Pulmonary artery endothelial cell (primary cell): ENCODE results near the gene TOMM34. TPM values are rescaled to one million over a fixed set of nuclear protein-coding genes. Genes with fewer than 3 reads are reported as not detected.

ENCODE experiments used
- DNase-seq: peaks from one replicate; pipeline ENCODE4 v3.0.0-alpha.2; 2011; ENCODE audit warnings: low read depth, low spot score
- total RNA-seq: library from RNA; depleted of rRNA; stranded (reverse); fragments of >200 nt; gene quantifications from 2 replicates; pipeline ENCODE4 v1.2.3, GENCODE V29; 2014

TOMM34 gene
- total RNA-seq, 1 donor from 2014 or later = 38.0 TPM

DNA sequence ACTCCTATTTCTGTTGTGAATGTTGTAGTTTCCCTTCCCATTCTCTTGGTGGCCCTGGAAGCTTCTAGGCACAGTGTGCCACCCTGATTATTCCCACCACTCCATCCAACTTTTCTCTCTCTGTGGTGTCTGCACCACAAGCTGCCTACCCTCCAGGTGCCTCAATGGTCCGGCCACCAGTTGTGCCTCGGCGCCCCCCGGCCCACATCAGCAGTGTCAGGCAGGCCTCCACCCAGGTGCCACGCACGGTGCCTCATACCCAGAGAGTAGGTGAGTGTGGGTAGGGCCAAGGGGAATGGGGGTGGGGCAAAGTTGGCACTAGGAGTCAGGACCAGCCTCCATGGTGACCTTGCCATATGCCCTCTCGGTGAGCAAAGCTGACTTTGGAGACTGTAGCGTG lies 27.3 kb downstream of the TOMM34 start:
- no peak for DNase-seq

DNA sequence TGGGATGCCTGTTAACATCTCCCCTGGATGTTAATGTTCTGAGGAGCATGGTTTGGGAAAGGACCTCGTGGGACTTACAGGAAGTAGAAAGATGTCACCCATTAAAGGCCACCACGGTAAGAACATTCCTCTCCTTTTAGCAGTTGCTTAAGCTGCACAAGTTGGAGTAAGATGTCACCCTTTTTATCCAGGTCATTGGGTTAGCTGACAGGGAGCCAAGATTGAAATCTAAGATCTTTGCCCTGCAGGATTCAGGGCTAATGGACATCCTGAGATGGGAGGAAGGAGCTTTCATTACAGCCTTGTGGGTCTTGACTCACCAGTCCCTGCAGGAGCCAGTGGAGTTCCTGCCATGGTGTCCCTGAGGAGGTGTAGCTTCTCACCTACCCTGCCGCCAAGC lies 28.3 kb downstream of the TOMM34 start:
- DNase-seq = no peak

DNA sequence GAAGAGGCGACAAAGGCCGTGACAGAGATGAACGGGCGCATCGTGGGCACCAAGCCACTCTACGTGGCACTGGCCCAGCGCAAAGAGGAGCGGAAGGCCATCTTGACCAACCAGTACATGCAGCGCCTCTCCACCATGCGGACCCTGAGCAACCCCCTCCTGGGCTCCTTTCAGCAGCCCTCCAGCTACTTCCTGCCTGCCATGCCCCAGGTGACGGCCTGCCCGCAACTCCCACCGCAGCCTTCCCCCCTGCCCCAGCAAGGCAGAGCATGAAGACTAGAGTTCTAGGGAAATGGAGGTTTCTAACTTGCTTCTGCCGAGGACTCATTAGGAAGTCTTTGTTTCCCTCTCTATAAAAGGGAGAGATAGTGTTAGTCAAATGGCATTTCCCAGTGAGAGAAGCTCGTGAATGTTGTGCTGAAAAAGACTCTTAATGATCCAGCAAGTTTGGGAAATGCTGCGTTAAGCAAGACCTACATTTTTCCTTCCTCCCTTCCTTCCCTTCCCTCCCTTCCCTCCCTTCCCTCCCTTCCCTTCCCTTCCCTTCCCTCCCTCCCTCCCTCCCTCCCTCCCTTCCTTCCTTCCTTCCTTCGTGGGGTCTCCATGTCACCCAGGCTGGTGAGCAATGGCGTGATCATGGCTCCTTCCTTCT lies 29.6 kb downstream of the TOMM34 start:
- DNase-seq = no peak

DNA sequence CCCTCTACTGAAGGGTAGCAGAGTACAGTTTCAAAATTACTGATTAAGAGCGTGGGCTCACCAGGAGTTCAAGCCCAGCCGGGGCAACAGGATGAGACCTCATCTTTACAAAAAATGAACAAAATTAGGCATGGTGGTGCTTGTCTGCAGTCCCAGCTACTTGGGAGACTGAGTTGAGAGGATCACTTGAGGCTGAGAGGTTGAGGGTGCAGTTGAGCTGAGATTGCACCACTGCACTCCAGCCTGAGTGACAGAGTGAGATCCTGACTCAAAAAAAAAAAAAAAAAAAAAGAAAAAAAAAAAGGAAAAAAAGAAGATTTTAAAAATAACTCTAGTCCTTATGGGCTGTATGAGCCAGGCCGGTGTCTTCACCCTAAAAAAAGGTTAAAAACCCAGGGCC lies 31.6 kb downstream of the TOMM34 start:
- DNase-seq = no peak

DNA sequence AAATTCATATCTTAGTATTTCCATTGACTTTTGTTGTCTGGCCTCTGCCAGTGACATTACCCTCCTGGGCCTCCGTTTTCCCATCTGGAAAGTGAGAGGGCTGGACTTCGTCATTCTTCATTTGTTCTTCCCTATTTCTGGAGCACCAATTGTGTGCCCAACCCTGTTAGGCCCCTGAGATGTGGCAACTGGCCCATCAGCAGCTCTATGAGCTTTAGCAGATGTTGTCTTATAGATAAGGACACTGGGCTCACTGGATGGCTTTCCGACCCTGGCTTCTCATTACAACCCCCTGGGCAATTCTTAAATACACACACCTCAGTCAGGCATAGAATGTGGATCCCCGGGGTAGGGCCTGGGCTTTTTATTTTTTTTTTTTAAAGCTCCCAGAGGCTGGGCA lies 35.7 kb downstream of the TOMM34 start:
- DNase-seq = no peak

DNA sequence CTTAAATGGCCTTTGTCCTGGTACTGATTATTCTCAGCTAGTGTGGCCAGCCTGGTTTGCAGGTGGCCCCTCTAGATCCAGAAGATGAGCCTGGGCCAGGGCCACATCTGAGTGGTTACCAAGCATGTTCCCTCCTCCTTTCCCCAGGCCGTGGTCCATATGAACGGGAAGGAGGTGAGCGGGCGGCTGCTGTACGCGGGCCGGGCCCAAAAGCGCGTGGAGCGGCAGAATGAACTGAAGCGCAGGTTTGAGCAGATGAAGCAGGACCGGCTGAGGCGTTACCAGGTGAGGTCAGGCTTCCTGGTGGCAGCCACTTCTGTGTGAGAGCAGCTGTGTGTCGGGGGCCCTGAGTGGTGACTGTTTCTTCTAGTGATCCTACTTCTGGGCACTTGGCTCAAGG lies 38.8 kb downstream of the TOMM34 start:
- DNase-seq = no peak

DNA sequence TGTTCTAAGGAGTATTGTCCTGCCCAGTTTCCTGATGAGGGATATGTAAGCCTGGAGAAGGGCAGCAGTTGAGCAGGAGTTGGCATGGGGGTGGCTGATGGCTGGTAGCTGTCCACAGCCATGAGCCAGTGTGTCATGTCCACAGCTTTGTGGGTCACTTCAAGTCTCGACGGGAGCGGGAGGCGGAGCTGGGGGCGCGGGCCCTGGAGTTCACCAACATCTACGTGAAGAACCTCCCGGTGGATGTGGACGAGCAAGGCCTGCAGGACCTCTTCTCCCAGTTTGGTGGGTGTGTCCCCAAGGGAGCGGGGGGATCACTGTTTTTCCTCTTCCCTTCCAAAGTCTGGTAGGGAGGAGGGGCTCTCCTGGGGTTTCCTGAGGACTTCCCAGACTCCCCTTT lies 41.4 kb downstream of the TOMM34 start:
- DNase-seq = no peak

DNA sequence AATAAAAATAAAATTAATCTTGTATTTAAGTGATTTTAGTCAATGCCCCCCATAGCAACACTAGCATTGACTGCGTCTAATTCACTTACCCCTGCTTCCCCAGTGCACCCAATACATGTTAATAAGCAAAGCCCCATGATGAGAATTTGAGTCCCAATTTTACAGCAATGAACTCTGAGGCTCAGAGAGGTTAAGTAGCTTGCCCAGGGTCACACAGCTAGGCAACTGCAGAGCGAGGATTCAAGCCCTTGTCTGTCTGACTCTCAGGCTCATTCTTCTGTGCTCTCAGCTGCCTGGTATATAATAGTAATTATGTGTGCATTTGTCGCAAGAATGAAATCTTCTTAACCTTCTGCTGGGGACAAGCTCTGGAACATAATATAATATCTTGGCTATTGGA lies 41.9 kb downstream of the TOMM34 start:
- DNase-seq = no peak

DNA sequence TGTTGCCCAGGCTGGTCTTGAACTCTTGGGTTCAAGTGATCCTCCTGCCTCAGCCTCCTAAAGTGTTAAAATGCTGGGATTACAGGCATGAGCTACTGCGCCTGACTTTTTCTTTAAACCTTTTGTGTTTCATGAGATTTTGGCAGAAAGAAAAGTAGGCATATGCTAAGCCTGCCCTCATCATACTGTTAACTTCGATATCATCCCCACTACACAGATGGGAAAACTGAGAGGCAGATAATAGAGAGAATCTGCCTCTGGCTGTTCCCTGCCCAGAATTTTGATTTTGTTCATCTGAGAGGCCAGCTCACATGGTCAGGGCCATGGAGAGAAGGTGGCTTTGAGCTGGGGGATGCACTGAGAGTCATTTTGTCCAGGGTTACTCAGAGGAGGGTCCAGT lies 42.8 kb downstream of the TOMM34 start:
- DNase-seq = no peak

DNA sequence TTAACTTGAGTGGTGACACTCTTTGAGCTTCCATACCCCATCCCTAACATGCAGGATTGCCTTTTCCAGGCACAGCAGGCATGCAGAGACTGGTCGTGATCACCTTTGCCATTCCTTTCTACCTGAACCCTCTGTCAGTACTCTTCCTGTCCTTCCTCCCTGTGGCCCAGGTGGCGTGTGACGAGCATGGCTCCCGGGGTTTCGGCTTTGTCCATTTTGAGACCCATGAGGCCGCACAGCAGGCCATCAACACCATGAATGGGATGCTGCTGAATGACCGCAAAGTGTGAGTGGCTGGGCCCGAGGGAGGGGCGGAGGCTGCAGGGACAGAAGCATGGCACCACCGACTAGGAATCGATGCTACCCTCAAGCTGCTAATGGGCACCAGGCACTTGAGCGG lies 43.6 kb downstream of the TOMM34 start:
- no peak for DNase-seq

DNA sequence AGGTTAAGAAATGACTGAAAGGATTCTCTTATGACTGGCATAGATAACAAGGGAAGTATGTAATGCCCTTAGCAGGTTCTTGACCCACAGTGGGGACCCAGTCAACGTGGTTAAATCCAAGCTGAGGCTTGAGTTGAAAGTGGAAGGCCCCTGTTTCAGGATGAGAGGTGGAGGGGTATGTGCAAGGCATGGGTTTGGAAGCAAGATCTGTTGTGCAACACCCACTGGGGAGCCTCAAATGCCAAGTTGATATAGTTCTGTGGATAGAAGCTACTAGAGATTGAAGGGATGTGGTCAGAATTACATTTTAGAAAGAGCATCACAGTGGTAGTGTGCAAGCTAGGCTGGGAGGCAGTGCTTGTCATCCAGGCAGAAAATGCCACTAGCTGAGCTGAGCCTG lies 45.3 kb downstream of the TOMM34 start:
- no peak for DNase-seq

DNA sequence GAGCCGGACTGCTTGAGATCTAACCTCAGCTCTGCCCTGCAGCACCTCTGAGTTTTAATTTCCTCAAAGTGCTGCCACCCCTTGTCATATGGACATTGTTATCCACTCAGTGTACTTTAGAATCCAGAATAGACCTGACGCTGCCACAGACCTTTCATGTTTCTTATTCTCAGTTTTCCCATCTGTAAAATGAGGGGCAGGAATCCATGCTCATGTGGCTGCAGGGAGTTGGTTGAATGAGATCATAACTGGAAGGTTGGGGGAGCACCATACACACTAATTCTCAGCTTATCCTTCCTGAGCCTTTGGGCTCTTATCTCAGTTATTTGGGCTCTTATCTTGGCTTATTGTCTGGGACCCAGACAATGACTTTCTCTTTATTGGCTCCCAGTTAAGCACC lies 48.0 kb downstream of the TOMM34 start:
- DNase-seq = no peak

DNA sequence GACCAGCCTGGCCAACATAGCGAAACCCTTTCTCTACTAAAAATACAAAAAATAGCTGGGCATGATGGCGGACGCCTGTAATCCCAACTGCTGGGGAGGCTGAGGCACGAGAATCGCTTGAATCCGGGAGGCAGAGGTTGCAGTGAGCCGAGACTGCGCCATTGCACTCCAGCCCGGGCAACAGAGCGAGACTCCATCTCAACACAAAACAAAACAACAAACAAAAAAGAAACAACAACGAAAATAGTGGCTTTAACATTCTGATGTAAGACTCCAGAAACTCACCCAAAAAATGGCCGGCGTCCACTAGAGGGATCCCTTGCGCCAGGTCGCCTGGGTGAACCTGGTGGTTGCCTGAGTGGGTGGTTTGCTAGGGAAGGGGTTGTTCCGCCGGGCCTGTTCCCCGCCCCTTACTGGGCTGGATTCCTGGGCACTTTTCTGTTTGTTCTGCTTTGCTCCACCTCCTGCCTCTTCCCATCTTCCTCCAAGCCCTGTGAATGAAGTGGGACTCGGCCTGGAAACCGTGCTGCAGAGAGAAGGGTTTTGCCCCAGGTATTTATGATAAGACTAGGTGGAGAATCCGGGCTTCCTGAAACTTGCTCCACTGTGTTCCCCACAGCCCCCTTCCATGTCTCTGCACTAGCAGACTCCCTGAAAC lies 48.8 kb downstream of the TOMM34 start:
- no peak for DNase-seq

DNA sequence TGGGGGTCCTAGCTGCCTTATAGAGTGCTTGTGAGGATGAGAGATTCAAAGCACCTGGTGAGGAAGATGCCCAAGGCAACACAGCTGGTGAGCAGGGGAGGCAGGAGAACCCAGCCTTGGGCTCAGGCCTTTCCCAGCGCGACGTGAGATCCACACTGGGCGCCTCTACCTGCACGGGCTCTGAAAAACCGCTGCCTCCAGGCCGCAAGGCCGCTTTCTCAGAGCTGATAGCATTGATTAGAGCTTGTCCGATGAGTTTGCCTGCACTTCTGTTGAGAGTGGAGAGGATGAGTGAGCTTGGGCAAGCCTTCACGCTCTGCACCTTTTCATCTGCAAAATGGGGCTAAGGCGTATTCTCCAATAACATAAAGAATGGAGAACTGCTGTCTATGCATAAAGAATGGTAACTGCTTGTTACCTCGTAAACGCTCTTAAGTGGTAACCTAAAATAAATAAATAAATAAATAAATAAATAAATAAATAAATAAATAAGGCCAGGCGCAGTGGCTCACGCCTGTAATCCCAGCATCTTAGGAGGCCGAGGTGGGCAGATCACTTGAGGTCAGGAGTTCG lies 49.4 kb downstream of the TOMM34 start:
- no peak for DNase-seq

DNA sequence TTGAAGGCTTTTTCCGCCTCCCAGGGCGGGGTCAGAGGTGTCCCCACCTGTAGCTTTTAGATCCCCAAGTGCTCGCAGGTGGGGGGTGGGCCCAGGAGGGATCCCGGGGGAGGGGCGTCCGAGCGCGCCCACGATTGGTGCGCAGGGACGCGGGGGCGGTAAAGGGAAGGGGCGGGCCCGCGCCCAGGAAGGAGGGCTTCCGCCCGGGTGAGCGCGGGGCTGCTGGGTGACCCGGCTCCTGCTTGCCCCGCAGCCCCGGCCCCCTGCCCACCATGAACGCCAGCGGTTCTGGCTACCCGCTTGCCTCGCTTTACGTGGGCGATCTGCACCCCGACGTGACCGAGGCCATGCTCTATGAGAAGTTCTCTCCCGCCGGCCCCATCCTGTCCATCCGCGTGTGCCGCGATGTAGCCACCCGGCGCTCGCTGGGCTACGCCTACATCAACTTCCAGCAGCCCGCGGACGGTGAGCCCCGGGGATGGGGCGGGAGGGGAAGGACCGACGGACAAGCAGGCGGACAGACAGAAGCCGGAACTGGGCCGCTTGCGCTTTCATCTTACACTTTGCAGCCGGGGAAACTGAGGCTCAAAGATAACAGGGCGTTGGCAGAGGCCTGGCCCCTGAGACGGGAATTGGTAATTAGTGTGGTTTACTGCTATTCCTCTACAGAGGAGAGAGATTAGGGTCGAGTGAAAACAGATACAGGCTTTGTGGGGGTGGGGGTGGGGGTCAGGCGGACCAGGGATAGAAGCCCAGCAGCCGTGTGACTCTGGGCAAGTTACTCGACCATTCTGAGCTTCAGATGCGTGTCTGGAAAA lies 50.1 kb downstream of the TOMM34 start, which contains the start of gene PABPC1L:
PABPC1L (plus strand) TSS at position 189 of the 818 bp plus-strand sequence; CDS start at position 273, 84 bp downstream.
- DNase-seq = no peak

DNA sequence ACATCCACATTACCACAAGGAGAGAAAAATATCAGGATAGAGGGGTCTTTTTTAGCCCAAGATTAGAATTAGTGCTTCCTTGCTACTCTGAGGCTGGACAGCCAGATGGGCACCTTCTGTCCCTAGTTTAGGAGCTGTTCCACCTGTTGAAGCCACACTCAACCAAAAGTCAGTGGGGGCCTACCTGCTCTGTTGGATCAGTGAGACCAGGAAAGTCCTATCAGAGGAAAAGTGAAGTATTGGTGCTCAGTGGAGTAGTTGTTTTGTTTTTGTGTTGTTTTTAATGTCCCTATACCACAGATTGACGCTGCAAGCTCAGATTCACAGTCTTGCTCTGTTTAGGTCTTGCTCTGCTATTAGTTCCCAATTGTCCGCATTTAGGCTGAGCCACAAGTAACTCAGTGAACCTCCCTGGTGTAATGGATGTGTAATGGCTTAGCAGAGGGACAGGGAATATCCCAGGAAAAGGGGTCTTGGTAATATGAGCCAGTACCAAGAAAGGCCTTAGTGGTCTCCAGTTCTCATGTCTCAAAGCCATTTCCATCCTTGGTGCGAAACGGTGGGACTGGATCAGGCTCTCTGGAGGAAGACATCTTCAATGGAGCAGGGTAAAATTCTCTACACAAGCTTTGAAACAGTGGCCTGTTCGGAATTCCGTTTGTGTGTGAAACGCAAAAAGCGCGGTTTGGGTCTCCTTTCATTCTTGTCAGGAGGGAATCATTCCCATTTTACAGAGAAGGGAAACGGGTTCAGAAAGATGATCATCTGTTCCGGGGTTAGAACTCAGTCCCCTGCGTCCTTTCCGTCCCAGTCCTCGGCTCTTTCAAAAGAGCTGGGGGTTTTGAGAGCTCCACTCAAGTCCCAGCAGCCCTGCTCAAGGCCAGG lies 51.0 kb downstream of the TOMM34 start:
- DNase-seq = no peak

DNA sequence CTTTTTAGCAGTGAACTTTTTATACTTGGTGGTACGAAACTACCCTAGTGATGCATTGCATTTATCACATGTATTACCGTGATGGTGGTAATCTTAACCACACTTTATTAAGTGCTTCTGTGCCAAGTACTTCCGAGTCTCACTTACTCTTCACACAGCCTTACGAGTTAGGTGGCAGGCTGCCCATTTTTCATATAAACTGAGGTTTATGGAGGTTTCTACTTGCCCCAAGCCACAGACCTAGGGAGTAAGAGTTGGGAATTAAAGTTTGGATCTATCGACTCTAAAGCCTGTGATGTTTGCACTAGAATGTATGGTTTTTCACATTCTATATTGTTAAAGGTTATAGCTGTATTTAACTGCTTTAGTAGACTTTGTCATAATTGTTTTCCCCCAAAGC lies 55.8 kb downstream of the TOMM34 start:
- DNase-seq = no peak

DNA sequence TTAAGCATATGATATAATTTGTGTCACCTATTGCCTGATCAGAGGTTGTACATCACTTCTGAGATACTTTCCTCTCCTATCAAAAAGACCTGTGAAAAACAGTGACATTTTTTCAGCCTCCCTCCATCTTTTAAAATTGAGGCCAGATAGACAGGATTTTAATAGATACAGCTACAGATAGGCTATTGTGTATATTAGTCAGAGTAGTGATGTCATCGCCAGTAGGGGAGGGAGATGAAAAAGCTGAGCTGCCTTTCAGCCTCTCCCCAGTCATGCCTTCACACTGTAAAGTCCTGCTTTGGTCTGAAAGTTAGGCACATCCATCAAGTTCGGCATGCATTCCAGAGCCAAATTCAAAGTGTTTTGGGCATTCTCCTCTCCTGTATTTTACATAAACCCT lies 58.2 kb downstream of the TOMM34 start:
- DNase-seq = no peak

DNA sequence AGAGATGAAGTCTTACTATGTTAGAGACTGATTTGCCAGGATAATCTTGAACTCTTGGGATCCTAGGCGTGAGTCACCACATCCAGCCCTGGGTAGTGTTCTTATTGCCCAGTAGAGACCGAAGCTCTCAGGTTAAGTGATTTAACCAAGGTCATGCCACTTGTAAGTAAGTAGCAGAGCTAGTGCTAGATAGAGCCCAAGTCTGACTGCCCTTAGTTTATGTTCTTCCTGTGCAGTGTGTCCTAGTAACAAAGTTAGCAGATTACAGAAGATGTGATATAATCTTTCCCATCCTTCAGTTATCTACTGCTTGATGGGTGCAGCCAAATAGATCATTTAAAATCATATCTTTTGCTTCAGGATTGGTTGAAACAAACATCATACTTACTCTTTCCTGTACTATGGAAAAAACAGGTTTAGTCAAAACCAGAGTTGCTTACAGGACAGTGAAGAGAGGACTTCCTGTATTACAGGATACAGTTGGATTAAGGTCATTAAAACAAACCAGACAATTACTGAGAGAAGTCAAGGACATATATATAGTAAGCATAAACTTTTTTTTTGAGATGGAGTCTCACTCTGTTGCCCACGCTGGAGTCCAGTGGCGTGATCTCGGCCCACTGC lies 59.9 kb downstream of the TOMM34 start:
- DNase-seq = no peak

DNA sequence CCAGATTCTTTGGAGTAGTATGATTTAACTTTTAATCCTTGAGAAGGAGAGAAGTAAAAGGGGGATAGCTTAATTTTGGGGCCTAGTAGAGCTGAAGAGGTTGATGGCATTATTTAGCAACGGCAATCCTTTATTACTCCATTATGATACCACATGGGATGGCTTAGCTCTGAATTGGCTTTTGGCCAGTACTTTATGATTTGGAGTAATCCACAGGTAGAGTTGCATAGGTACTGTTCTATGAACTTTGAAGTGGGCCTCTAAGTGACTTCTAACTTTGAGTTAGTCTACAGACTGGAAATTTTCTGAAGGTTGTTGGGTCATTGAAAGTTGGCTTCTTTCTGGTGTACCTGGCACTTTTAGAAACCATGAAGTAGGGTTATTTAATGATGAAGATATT lies 63.1 kb downstream of the TOMM34 start:
- DNase-seq = no peak

DNA sequence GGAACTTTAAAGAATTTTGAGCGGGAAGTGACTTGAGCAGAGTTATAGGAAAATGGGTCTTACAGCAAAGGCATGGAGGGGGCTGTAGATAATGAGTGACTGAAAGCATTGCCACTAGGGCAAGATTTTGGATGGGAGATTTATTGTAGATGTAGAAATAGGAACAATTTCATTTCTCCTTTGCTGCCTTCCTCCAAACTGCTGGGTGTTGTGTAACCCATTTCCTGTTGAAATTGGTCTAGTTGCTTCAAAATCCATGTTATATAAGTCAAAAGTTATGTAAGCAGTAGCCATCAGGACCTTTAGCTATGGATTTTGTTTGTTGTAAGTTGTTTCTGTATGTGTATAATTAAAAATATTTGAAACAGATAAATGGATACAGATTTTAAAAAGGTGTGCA lies 63.6 kb downstream of the TOMM34 start:
- no peak for DNase-seq
